ENCODE results near the gene NTSR1.

NTSR1 gene

GRCh38 chr20:62717933-62718332 is 9.3 kb downstream of the NTSR1 start:
- DNase-seq = no peak
- intact Hi-C loops (cut with DNase I) = no loop called here

- DNase-seq = no peak
- intact Hi-C loops (cut with DNase I) = no loop called here
Observed at GRCh38 chr20:62718546-62718945, 9.9 kb downstream of the NTSR1 start.

- no peak for DNase-seq
- intact Hi-C loops (cut with DNase I) = no loop called here
Observed at GRCh38 chr20:62719250-62719935, 10.8 kb downstream of the NTSR1 start.

- intact Hi-C loops (cut with DNase I) = no loop called here
- DNase-seq = no peak
Observed at GRCh38 chr20:62721511-62722370, 13.1 kb downstream of the NTSR1 start.

- intact Hi-C loops (cut with DNase I) = no loop called here
- no peak for DNase-seq
Observed at GRCh38 chr20:62722627-62723026, 14.0 kb downstream of the NTSR1 start.

GRCh38 chr20:62723351-62723750 is 14.7 kb downstream of the NTSR1 start:
- DNase-seq = no peak
- intact Hi-C loops (cut with DNase I) = no loop called here

- DNase-seq = no peak
- intact Hi-C loops (cut with DNase I) = no loop called here
Observed at GRCh38 chr20:62723768-62724450, 15.3 kb downstream of the NTSR1 start.

- intact Hi-C loops (cut with DNase I) = no loop called here
- no peak for DNase-seq
Observed at GRCh38 chr20:62724692-62725595, 16.3 kb downstream of the NTSR1 start.

- intact Hi-C loops (cut with DNase I) = no loop called here
- no peak for DNase-seq
Observed at GRCh38 chr20:62725596-62726268, 17.1 kb downstream of the NTSR1 start.

- peak in 1 of 42 donors; percentile 1 for DNase-seq
- intact Hi-C loops (cut with DNase I) = no loop called here
Observed at GRCh38 chr20:62726276-62726675, 17.6 kb downstream of the NTSR1 start.

- DNase-seq = peak in 2 of 42 donors; percentile 2 to 5
- intact Hi-C loops (cut with DNase I) = no loop called here
Observed at GRCh38 chr20:62726716-62727583, 18.3 kb downstream of the NTSR1 start.

- intact Hi-C loops (cut with DNase I) = no loop called here
- DNase-seq = peak in 1 of 42 donors; percentile 2
Observed at GRCh38 chr20:62727584-62728027, 19.0 kb downstream of the NTSR1 start.

- peak in 1 of 42 donors; percentile 4 for DNase-seq
- intact Hi-C loops (cut with DNase I) = no loop called here
Observed at GRCh38 chr20:62728028-62728780, 19.6 kb downstream of the NTSR1 start.

- intact Hi-C loops (cut with DNase I) = no loop called here
Observed at GRCh38 chr20:62728781-62729300, 20.2 kb downstream of the NTSR1 start.

GRCh38 chr20:62730481-62730880 is 21.8 kb downstream of the NTSR1 start:
- intact Hi-C loops (cut with DNase I) = no loop called here
- no peak for DNase-seq

More at GRCh38 chr20:62728781-62729300, 20.2 kb downstream of the NTSR1 start:
- peak in 2 of 42 donors; percentile 2 for DNase-seq

- intact Hi-C loops (cut with DNase I) = no loop called here
- peak in 3 of 42 donors; percentile 0 to 10 (median 6) for DNase-seq
Observed at GRCh38 chr20:62732031-62732760, 23.6 kb downstream of the NTSR1 start.
